Esophagus (tissue), 2 donors: ENCODE measurements around the gene LDB3. TPM values are rescaled to one million over a fixed set of nuclear protein-coding genes. Genes with fewer than 3 reads are reported as not detected.

Source experiments
- H3K27ac ChIP-seq, 2 donors: one replicate each; pipeline ENCODE4 v1.5.1; 2013; ENCODE audit warnings: low read depth in 2 of 2, mild to moderate bottlenecking in 2 of 2, inconsistent platforms in 1 of 2, low read length in 1 of 2, moderate library complexity in 1 of 2
- H3K27me3 ChIP-seq, 2 donors: one replicate each; pipeline ENCODE4 v1.6.1; 2013; ENCODE audit warnings: low read length in 2 of 2, control low read depth in 1 of 2, mild to moderate bottlenecking in 1 of 2; ENCODE audit not compliant: insufficient read depth in 2 of 2, control insufficient read depth in 1 of 2
- H3K36me3 ChIP-seq, 2 donors: one replicate each; pipeline ENCODE4 v1.6.1; 2013; ENCODE audit warnings: low read length in 1 of 2; ENCODE audit not compliant: control insufficient read depth in 2 of 2, insufficient read depth in 2 of 2
- H3K4me1 ChIP-seq, 2 donors: one replicate each; pipeline ENCODE4 v1.6.1; 2013; ENCODE audit warnings: low read length in 1 of 2; ENCODE audit not compliant: control insufficient read depth in 2 of 2, insufficient read depth in 2 of 2
- H3K4me3 ChIP-seq, 2 donors: one replicate each; pipeline ENCODE4 v1.5.1; 2013; ENCODE audit warnings: low read length in 2 of 2, mild to moderate bottlenecking in 2 of 2, low read depth in 1 of 2, moderate library complexity in 1 of 2
- H3K9me3 ChIP-seq, 2 donors: one replicate each; pipeline ENCODE4 v1.6.1; 2013; ENCODE audit warnings: mild to moderate bottlenecking in 2 of 2, low read depth in 1 of 2, low read length in 1 of 2, moderate library complexity in 1 of 2; ENCODE audit not compliant: control insufficient read depth in 2 of 2, insufficient read depth in 1 of 2
- whole genome bisulfite sequencing, 2 donors: extraction: QIAGEN DNeasy Blood & Tissue Kit; methylation state at CpG; one replicate each; pipeline ENCODE4 v1.1.7; 2013; 5-methylcytosine and 5-hydroxymethylcytosine counted together
- polyA plus RNA-seq, 2 donors: library from polyadenylated mRNA; stranded (reverse); fragments of 200-250 nt; gene quantifications; one replicate each; pipeline ENCODE4 v1.2.3, GENCODE V29; 2013
- donor health status: healthy with polysubstance abuse.
- donor health status: Bipolar disorder and iron deficiency.

Gene LDB3
- polyA plus RNA-seq, 2 donors, result 1.4 to 2.4 TPM

DNA sequence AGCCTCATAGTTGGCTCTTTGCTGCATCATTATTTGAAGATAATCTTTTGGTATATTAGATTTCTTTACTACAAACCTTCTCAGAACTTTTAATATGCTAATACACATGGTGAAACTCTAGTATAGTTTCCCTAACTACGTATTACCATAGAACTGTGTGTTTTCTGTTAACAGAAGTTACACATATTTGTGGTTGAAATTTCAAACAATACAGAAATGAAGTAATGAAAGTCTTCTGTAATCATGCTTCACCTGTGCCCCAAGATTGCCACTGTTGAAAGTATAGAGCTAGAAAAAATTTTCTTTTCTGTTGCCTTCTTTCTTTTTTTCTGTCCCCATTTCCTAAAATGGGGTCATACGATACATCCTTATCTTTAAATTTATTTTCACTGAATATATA lies 97.2 kb downstream of the LDB3 start:
- Histone ChIP-seq H3K4me1 (peaks cover 0 to 3% of the 10 kb centered on the region in 2 donors), H3K27me3 (no peaks in the 10 kb centered on the region), H3K9me3 (no peaks in the 10 kb centered on the region), H3K27ac (no peak overlapping the region), H3K4me3 (no peak overlapping the region), H3K36me3 (no peaks in the 10 kb centered on the region)
- WGBS, 2 donors, result 79 to 81% methylated on average over 2 of the region's 2 CpGs

DNA sequence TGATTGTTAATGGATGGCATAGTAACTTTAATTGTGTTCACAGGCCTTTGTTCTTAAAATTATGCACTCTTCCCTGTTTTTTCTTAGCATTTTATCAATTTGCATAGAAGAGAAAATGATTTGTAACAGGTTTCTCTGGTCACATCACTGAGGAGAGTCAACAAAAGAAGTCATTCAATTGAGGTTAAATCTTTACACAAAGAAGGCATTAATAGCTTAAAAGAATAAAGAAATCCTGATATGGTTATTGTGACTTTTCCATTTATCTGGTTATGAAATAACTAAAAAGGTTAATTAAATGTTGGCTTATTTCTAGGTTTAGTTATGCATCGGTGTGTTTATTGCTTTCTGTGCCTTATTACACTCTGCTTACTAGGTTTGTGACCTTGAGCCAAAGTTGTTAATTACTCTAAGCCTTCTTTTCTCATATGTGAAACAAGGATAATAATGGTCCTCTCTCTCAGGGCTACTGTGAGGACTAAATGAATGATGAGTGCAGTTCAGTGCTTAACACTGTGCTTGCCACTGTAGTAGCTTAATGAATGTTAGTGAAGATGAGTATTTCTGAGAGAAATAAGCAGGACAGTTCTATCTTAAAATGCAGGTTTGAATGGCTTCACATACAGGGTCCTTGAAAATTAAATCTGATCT lies 100.2 kb downstream of the LDB3 start:
- peaks cover 0 to 3% of the 10 kb centered on the region in 2 donors for H3K4me1 ChIP-seq
- WGBS, 2 donors, result 46 to 50% methylated on average over 1 of the region's 1 CpG
- H3K9me3 ChIP-seq, result no peaks in the 10 kb centered on the region
- H3K27ac ChIP-seq, result no peak overlapping the region
- H3K4me3 ChIP-seq, result no peak overlapping the region
- H3K27me3 ChIP-seq, result no peaks in the 10 kb centered on the region
- no peaks in the 10 kb centered on the region for H3K36me3 ChIP-seq

DNA sequence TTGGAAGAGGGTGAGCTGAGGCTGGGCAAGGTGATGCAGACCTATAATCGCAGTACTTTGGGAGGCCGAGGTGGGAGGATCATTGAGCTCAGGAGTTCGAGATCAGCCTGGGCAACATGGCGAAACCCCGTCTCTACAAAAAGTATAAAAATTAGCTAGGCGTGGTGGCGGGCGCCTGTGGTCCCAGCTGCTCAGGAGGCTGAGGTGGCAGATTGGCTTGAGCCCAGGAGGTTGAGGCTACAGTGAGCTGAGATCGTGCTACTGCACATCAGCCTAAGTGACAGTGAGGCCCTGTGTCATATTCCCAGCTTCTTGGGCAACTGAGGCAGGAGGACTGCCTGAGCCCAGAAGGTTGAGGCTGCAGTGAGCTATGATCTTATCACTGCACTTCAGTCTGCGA lies 101.7 kb downstream of the LDB3 start:
- Histone ChIP-seq H3K9me3 (no peaks in the 10 kb centered on the region), H3K4me3 (no peak overlapping the region), H3K4me1 (peaks cover 0 to 3% of the 10 kb centered on the region in 2 donors), H3K27me3 (no peaks in the 10 kb centered on the region), H3K27ac (peak overlapping the region in 1 of 2 donors; percentile 24), H3K36me3 (no peaks in the 10 kb centered on the region)
- WGBS, 2 donors, result 89 to 90% methylated on average over 10 of the region's 10 CpGs

- Histone ChIP-seq H3K4me3 (no peak overlapping the region), H3K4me1 (peaks cover 0 to 3% of the 10 kb centered on the region in 2 donors), H3K27ac (no peak overlapping the region), H3K36me3 (no peaks in the 10 kb centered on the region), H3K9me3 (no peaks in the 10 kb centered on the region), H3K27me3 (no peaks in the 10 kb centered on the region)
- WGBS, 2 donors, result 44 to 53% methylated on average over 2 of the region's 2 CpGs
Measured at GRCh38 chr10:86770412-86770960, 102.2 kb downstream of the LDB3 start.

DNA sequence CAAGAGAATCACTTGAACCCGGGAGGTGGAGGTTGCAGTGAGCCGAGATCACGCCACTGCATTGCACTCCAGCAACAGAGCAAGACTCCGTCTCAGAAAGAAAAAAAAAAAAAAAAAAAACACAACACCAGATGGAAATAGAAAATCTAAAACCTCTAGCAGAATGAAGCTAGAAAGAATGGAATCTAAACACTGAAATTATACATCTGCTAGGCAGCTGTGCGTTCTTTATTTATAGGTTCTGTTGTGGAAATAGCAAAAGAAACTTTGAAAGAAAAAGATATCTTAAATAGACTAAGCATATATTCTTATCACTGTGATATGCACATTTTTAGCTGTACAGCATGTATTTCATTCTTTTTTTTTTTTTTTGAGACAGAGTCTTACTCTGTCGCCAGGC lies 105.2 kb downstream of the LDB3 start:
- WGBS, 2 donors, result 72 to 80% methylated on average over 6 of the region's 6 CpGs
- Histone ChIP-seq H3K27me3 (no peaks in the 10 kb centered on the region), H3K36me3 (no peaks in the 10 kb centered on the region)

DNA sequence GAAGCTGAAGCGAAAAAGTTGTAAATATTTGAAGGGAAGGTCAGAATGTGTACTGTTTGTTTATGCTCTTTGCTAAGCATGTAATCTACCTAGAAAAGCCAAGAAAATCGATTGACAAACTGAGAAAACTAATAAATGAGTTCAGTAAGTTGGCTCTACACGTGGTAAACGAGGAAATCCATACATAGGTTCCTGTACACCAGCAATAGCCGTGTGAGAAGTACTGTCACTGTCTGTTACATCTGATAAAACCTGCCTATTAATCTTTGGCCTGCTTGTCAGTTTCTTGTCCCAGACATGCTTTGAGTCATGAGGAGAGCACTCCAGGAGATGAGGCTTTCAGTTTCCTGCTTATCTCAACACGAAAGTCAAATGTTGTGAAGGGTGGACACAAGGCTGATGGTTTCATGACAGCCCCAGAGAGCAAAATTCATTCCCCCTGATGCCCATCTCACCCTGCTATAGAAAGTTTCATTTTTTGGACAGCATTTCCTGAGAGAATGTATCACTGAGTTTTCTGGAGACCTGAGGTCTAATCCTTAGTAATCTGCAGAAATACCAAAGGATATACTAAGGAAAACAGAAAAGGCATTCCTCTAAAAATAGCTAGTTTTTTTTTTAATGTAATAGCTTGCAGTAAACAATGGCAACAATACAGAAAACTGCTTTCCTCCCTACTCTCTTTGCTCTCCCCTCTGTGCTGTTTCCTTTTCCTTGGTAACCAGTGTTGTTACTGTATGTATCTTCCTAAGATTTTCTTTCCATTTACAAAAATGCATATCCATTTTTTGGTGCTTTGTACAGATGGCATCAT lies 107.0 kb downstream of the LDB3 start:
- peaks cover 0 to under 1% of the 10 kb centered on the region in 2 donors for H3K4me1 ChIP-seq

More for the DNA sequence above, 105.2 kb downstream of the LDB3 start:
- Histone ChIP-seq H3K27ac (no peak overlapping the region), H3K4me3 (no peak overlapping the region), H3K4me1 (peaks cover 0 to 3% of the 10 kb centered on the region in 2 donors), H3K9me3 (no peaks in the 10 kb centered on the region)

GRCh38 chr10:86775870-86776180 lies 107.5 kb downstream of the LDB3 start:
- no peak overlapping the region for H3K27ac ChIP-seq
- 75 to 83% methylated on average over 3 of the region's 3 CpGs for WGBS, 2 donors
- H3K4me1 ChIP-seq, result no peaks in the 10 kb centered on the region

More for the DNA sequence above, 107.0 kb downstream of the LDB3 start:
- H3K36me3 ChIP-seq, result no peaks in the 10 kb centered on the region
- H3K9me3 ChIP-seq, result peaks cover 0 to 3% of the 10 kb centered on the region in 2 donors
- H3K27ac ChIP-seq, result no peak overlapping the region
- no peaks in the 10 kb centered on the region for H3K27me3 ChIP-seq
- no peak overlapping the region for H3K4me3 ChIP-seq
- 27 to 33% methylated on average over 6 of the region's 6 CpGs for WGBS, 2 donors

GRCh38 chr10:86779220-86780017 lies 111.1 kb downstream of the LDB3 start:
- H3K36me3 ChIP-seq, result no peaks in the 10 kb centered on the region
- WGBS, 2 donors, result 67 to 76% methylated on average over 5 of the region's 5 CpGs
- no peak overlapping the region for H3K4me3 ChIP-seq
- H3K27me3 ChIP-seq, result no peaks in the 10 kb centered on the region
- no peak overlapping the region for H3K27ac ChIP-seq
- H3K4me1 ChIP-seq, result no peaks in the 10 kb centered on the region
- peaks cover 0 to 3% of the 10 kb centered on the region in 2 donors for H3K9me3 ChIP-seq

More at GRCh38 chr10:86775870-86776180, 107.5 kb downstream of the LDB3 start:
- no peak overlapping the region for H3K4me3 ChIP-seq
- no peaks in the 10 kb centered on the region for H3K27me3 ChIP-seq
- no peaks in the 10 kb centered on the region for H3K36me3 ChIP-seq
- peaks cover 0 to 3% of the 10 kb centered on the region in 2 donors for H3K9me3 ChIP-seq

GRCh38 chr10:86782701-86783418 lies 114.5 kb downstream of the LDB3 start:
- H3K27me3 ChIP-seq, result no peaks in the 10 kb centered on the region
- H3K9me3 ChIP-seq, result peaks cover 0 to 3% of the 10 kb centered on the region in 2 donors
- H3K4me1 ChIP-seq, result no peaks in the 10 kb centered on the region
- H3K36me3 ChIP-seq, result no peaks in the 10 kb centered on the region
- H3K27ac ChIP-seq, result no peak overlapping the region
- H3K4me3 ChIP-seq, result no peak overlapping the region
- WGBS, 2 donors, result 76 to 77% methylated on average over 1 of the region's 1 CpG
